Endometrium (tissue), 2 donors: ENCODE results near the gene CDKAL1.
"Not testable (repeated sequence)": the region's sequence is repeated elsewhere in the genome, so short reads cannot be mapped to it uniquely, and the experiment has no call there.

ENCODE experiments used
- FAIRE-seq: peaks from 2 replicates; lab custom pipeline; 2012; peaks lifted over from hg19 to GRCh38; lab: Jason Lieb, UNC
- donor health status: control.
- donor health status: control.

CDKAL1 gene

DNA sequence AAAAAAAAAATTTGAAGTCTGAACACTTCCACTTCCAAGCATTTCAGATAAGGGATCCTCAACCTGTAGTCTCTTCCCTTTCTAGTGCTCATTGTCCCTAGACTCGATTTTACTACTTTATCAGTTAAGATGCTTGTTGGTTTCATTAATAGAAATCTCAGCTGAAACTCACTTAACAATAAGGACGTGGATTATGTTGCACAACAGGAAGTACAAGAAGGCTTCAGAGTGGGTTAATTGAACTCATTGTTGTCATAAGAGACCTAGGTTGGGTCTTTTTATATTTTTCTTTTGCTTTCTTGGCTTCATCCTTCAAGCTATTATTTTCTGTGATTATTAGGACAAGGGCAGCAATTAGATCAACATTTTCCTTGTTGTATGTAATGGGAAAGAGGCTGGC, 175.2 kb downstream of the CDKAL1 start:
- FAIRE-seq, result no peak

DNA sequence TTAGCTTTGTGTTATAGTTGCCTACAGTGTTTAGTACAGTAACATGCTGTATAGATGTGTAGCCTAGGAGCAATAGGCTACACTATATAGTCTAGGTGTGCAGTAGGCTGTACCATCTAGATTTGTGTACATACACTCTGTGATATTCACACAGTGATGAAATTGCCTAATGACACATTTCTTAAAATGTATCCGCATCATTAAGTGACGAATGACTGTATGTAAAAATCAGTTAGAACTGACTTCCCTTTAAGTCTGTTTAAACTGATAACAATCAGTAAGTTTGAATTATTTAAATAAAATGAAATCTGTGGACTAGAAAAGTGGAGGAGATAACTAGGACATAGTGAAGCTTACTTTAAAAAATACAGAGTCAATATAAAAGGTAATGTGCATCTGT, 176.1 kb downstream of the CDKAL1 start:
- FAIRE-seq, result no peak

DNA sequence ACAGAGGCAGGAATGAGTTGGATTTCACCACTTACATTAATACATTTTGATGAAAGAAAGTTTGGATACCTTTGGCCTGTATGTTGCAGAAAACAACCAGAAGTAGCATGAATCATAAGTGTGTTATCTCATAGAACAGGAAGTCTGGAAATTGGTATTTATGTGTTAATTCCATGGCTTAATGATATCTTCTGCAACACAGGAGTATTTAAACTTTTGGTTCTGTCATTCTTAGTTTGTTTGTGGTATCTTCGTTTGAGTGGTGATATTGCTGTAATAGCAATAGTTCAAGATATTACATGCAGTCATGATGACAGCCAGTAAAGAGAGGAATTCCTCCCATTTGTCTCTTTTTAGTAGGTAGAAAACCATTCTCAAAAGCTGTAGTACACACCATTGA, 177.3 kb downstream of the CDKAL1 start:
- no peak for FAIRE-seq

DNA sequence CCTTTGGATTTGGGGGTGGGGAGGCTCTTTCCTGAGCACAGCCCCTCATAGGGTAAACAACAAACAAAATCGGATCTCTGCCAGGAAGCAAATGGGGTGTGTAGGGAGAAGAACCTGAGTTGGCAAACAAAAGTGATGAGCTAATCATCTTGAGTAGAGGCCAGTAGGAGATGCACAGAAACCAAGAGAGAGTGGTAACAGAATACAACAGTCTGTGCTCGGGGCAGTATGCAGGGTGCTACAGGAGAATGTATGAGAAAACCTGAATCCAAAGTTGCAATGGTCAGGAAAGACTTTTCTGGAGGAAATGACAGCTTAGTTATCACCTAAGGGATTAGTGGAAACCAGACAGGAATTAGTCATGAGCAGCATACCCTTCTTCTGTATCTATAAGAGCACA, 177.8 kb downstream of the CDKAL1 start:
- no peak for FAIRE-seq

DNA sequence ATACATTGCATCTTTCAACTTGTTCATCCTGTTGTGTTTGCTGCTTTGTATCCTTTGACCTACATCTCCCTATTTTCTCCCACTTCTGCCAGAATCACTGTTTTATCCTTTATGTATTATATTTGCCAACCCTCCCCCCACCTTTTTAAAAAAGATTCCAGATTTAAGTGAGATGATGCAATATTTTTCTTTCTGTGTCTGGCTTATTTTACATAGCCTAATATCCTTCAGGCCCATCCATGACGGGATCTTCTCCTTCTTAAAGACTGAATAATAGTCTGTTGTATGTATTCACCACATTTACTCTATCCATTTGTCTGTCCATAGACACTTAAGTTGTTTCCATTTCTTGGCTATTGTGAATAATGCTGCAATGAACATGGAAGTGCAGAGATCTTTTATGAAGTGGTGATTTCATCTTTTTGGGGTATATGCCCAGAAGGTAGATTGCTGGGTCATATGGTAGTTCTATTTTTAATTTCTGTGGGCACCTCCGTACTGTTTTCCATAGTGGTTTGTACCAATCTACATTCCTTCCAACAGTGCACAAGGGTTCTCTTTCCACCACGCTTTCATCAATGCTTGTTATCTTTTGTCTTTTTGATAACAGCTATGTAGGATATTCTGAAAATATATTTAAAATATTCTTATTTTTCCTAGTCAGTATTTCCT, 181.0 kb downstream of the CDKAL1 start:
- no peak for FAIRE-seq

DNA sequence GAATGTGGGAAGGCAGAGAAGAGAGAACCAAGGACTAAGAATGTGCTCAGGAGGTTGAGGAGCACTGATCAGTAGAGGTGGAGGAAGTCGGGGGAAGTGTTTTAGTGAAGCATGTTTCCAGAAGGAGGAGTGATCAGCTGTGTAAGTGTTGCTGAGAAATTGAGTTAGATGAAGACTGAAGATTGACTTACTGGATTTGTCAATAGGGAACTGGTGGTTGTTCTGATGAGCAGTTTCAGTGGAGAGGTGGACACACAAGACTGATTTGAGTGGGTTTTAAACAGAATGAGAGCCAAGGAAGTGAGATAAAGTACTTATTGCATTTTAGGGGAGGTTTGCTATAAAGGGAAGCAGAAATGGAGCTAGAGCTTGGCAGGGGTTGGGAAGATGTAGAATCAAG, 182.6 kb downstream of the CDKAL1 start:
- FAIRE-seq, result no peak

DNA sequence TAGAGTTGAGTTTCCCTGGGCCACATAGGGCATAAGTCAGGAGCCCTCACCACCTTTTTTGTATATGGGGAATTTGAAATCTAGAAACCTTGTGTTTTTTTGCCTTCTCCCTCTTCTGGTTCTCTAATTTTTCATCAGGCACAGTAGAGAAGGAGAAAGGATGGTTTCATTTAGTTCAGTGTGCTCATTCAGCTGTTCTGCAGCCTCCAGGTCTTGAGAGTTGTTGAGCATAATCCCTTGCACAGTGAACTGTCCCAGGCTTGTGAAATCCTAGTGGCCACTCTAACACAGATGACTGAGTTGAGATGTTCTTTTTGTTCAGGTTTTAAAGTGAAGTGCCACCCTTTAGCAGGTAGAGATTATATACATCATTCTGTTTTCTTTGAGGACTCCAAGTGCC, 183.5 kb downstream of the CDKAL1 start:
- no peak for FAIRE-seq

DNA sequence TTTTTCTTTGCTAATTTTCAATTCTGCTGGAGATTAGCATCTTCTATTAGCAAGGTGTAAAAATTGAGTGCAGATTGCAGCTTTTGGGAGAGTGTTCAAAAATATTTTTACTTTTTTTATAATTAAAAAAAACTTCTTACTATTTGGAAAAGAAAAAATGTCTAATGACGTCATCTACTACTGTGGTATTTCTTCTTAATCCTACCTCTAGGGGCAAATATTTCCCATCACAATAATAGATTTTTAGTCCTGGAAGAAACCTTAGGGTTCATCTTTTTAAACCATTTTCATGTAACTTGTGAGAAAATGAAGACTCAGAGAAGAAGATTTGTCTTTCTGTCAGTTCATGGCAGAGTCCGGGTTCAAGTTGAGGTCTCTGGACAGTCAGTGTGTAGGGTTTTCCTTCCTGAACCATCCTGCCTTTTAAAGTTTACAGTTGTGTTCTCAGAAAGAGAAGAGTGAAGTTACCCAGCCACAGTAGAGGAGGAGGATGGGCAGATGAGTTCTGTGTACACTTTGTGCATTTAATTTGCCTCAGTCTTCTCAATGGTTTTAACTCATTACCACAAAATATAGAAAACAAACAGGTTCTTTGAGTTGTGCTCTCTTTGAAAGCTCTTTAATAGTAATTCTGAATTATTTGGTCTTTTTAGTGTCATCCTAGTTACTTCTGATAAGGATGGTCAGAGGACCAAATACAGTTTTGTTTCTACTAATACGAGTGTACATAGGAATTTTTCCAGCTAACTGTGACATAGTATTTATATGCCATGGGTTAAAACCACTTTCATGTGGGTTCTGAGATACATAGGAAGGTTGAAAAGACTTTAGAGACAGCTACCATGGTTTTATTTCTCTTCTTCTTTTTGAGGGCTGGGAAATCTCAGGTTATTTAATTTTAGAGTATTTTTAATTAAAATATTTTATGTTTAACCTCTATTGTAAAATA, 184.7 kb downstream of the CDKAL1 start:
- no peak for FAIRE-seq

DNA sequence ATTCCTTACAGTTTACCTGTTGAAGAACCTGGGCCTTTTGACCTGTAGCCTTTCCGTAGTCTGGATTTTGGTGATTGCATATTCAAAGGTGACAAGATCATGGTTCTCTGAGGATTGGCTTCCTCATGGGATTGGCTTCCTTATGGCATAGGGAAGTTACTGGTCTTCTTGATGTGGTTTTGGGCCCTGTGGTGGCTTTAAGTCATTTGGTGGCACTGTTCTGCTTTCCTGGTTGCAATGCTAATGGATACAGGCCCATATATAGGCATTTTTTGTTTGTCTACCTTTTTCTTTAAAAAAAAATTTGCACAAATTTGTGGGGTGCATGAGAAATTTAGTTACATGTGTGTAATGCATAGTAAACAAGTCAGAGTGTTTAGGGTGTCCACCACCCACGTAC, 185.7 kb downstream of the CDKAL1 start:
- no peak for FAIRE-seq

DNA sequence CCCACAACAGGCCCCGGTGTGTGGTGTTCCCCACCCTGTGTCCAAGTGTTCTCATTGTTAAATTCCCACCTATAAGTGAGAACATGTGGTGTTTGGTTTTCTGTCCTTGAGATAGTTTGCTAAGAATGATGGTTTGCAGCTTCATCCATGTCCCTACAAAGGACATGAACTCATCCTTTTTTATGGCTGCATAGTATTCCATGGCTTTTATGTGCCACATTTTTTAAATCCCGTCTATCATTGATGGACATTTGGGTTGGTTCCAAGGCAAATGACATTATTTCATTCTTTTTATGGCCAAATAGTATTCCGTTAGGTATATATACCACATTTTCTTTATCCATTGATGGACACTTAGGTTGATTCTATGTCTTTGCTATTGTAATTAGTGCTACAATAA, 186.9 kb downstream of the CDKAL1 start:
- FAIRE-seq, result not testable (repeated sequence)

DNA sequence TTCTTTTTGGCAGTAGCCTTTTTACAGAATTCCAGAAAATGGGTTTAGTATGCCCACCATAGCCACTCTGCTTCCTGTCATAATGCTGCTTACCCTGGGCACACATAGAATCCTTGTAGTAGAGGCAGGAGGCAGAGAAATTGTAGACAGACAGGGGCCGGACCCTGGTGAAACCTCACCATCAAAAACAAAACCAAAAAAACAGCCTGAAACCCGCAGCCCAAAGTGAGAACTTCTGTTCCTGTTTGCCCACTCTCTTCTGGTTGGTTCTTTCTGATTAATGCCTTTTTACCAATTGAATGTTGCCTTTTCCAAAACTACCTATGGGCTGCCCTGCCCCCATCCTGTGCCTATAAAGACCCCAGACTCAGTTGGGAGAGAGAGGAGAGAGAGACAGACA, 188.2 kb downstream of the CDKAL1 start:
- no peak for FAIRE-seq

DNA sequence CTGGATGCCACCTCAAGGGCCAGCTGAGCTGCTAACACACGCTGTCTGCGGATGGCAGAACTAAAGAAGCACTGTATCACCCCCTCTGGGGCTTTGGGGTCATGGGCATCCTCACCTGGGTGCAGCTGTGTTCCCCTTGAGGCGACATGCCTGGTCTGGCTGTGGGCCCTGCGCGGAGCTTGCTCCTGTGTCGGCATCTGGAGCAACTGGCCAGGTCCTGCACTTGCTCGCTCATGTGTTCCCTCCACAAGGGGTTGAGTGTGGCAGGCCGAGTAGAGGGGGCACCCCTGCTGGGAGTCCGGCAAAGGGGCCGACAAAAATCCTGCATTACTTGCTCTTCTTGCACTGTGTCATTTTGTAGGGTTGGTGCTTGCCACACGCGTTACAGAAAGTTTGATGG, 189.0 kb downstream of the CDKAL1 start:
- FAIRE-seq, result no peak

DNA sequence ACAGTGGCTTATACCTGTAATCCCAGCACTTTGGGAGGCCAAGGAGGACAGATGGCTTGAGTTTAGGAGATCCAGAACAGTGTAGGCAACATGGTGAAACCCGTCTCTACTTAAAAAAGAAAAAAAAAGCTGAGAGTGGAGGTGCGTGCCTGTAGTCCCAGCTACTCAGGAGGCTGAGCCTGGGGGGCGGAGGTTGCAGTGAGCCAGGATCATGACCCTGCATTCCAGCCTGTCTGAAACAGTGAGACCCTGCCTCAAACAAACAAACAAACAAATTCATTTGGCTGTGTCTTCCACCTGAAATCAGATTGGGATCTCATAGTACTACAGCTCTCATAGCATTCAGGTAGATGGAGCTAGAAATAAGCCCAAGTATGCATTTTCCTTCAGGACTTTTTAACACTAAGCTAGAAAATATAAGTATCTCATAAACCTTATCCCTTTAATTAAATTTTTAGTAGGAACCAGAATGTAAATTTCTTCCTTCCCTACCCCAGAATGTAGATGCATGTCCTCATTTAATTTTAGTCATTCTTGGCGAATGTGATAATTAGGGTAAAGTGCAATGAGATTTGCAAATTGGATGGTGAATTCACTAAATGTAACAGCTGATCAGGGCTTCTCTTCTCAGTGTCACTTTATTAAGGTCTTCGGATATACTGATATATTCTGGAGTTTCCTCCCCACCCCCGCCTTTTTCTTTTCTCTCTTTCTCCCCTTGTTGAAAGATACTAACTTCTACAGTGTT, 190.4 kb downstream of the CDKAL1 start:
- FAIRE-seq, result no peak

DNA sequence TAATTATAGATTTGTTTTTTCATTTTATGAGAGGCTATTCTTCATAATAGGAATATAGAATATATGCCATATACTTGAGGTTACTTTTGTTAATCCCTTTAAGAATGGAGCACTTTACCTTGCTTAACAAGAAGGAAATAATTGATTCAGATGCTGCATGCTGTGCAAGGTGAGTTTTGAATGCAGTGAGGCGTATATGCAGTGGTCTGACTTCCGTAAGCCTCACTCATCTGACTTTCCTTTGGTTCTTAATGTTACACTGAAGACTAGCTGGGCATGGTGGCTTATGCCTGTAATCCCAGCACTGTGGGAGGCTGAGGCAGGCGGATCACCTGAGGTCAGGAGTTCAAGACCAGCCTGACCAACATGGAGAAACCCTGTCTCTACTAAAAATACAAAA, 191.0 kb downstream of the CDKAL1 start:
- FAIRE-seq, result not testable (repeated sequence)

DNA sequence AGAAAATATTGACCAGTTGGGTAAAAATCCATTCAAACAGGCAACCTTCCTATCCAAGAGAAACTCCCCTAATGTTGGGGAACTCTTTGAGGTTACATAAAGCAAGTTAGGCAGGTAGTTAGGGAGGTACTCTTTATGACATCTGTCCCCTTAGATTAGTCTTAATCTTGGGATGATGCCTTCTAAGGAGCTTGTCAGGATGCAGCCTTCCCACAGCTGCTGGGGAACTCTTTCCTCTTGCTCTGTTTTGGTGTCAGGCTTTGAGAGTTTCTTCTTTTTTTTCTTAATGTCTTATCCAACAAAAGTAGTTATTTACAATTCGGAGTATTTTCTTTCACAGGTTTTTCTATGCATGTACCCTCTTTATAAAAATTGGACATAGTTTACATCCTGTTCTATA, 194.8 kb downstream of the CDKAL1 start:
- FAIRE-seq, result no peak

DNA sequence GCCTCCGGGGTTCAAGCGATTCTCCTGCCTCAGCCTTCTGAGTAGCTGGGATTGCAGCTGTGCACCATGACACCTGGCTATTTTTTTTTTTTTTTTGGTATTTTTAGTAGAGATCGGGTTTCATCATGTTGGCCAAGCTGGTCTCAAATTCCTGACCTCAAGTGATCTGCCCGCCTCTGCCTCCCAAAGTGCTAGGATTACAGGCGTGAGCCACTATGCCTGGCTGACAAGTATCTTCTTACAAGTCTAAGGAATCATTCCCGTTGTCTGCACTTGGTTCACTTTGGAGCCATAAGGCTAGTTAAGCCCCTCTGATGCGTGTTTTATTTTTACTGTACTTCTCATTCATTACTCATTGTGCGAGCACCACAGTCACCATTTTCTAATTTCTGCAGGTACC, 198.1 kb downstream of the CDKAL1 start:
- not testable (repeated sequence) for FAIRE-seq

DNA sequence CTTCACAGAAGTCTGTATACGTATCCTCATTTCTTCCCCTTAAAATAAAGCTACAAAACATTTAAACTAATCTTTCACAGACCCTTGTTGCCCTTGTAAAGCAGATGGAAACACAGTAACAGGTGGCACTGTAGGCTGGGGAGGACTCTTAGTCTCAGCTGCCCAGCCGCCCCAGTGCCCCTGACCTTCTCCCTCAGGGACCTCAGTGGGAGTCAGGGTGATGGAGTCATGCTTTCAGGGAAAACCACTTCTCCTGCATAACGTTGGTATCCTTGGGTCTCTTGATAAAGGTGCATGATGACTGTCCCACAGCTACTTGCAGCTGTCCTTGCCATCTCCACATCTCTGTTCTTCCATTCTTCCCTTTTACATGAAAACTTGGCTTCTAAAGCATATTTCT, 198.6 kb downstream of the CDKAL1 start:
- no peak for FAIRE-seq

DNA sequence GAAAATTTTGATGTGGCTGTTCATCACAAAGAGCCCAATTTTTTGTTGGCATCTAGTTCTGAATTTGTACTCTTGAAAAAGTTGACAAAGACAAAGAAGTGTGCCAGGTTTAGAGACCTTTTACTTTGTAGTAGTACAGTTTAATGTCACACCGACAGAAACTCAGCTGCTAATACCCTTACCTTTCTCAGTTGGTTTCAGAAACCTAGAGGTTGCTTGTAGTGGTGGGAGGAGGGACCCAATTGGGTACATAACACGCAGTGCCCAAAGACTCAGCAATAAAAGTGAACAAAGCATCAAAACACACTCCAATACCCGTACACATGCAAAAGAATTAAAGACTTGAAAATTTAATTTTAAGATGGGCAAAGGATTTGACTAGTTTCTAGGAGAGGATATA, 203.7 kb downstream of the CDKAL1 start:
- FAIRE-seq, result no peak

DNA sequence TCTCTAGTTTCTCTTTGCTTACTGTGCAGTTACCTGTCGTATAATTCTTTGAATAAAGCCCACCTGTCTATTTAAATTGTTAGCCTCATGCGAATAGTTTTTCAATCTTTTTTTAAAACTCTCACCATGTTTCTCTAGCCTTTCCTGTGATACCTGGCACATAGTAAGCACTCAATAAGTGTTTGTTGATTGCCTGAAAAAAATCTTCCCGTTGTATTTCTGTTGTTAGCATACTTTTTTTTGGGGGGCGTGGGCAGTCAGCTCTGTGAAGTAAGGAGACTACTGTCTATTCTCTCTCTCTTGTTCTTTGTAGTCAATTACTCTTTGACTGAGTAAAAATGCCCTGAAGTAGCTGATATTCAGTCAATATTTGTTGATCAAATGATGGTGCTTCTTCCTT, 205.8 kb downstream of the CDKAL1 start:
- no peak for FAIRE-seq

DNA sequence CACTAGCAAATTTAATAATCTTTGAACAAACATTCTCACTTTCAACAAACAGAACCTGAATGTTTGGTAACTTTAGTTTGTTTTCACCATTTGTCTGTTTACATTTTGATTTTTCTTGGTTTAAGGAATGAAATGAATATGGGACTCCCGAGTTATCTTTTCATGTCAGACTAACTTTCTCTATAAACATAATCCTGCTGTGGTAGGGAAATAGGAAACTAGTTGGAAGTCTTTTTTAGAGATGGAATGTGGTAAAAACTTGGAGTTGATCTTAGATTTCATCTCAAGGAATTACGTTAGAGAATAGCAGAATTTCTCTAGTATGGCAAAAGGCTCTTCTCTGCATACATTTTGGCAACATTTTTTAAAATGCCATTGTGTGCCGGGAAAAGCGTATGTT, 206.5 kb downstream of the CDKAL1 start:
- no peak for FAIRE-seq

DNA sequence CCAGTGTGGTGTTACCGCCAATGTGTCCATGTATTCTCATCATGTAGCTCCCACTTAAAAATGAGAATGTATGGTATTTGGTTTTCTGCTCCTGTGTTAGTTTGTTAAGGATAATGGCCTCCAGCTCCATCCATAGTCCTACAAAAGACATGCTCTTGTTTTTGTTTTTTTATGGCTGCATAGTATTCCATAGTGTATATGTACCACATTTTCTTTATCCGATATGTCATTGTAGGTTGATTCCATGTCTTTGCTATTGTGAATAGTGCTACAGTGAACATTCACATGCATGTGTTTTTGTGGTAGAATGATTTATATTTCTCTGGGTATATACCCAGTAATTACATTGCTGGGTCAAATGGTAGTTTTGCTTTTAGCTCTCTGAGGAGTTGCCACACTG, 207.2 kb downstream of the CDKAL1 start:
- no peak for FAIRE-seq

DNA sequence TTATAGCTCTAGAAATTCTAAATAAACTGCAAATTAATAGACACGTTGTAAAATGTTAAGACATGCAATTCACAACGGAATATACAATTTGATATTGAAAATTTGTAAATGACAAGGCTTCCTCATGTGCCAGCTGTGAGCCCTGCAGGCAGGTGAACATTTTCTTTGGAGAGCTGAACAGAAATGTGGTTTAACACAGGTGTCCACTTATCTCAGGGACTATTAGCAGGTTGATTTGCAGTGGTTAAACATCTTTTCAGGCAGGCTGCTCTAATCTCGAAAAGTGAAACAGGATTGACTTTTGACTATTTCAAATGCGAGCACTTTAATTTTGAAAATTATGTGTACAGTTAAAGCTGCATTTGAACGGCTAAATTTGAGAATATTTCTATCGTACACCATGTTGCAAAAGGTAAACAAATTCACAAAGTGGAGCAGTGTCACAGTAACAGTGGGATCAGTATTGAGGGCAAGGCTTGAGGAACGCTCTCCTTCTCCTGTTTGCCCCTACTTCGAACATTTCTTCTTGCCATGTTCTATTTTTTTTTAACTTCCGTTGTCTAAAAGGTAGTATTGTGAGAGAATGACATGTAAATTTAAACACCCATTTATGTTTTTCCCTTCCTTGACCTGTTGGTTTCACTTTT, 210.8 kb downstream of the CDKAL1 start:
- no peak for FAIRE-seq
